GM18951 (cell line): ENCODE data around the gene IL17B.

ENCODE experiments used
- POLR2A ChIP-seq: IDR thresholded peaks from 4 replicates; pipeline ENCODE4 v1.6.1; 2011; ENCODE audit warnings: mild to moderate bottlenecking; ENCODE audit not compliant: insufficient read length, insufficient read depth; ENCODE audit errors: extremely low read depth
- in situ Hi-C: fragments of 300-500 bp; cut with MboI; formaldehyde crosslinking; loops from one replicate; pipeline ENCODE4 v1.12.0; 2022; ENCODE audit warnings: low sequenced_read_pairs, mixed read lengths, inconsistent platforms; ENCODE audit not compliant: unreplicated experiment

IL17B gene

GRCh38 chr5:149379177-149379761, at the start of gene IL17B:
IL17B (minus strand) TSS chr5:149379292; CDS start chr5:149379225, 67 bp downstream.
- in situ Hi-C loops: no loop called here
- TF ChIP-seq POLR2A: no peak

- in situ Hi-C loops: no loop called here
- no peak for TF ChIP-seq POLR2A
Observed at GRCh38 chr5:149428032-149428431, 48.9 kb upstream of the IL17B start.

GRCh38 chr5:149427374-149427773, 48.3 kb upstream of the IL17B start:
- in situ Hi-C loops: no loop called here
- TF ChIP-seq POLR2A: no peak

- in situ Hi-C loops: no loop called here
- TF ChIP-seq POLR2A: no peak
Observed at GRCh38 chr5:149426931-149427330, 47.8 kb upstream of the IL17B start.

GRCh38 chr5:149425729-149426128, 46.6 kb upstream of the IL17B start:
- in situ Hi-C loops: no loop called here
- no peak for TF ChIP-seq POLR2A

GRCh38 chr5:149424371-149425315, 45.6 kb upstream of the IL17B start:
- in situ Hi-C loops: no loop called here
- no peak for TF ChIP-seq POLR2A

- in situ Hi-C loops: no loop called here
- no peak for TF ChIP-seq POLR2A
Observed at GRCh38 chr5:149423794-149424268, 44.7 kb upstream of the IL17B start.

- TF ChIP-seq POLR2A: no peak
- in situ Hi-C loops: no loop called here
Observed at GRCh38 chr5:149423049-149423793, 44.1 kb upstream of the IL17B start.

- no peak for TF ChIP-seq POLR2A
- in situ Hi-C loops: no loop called here
Observed at GRCh38 chr5:149422366-149423048, 43.4 kb upstream of the IL17B start.

GRCh38 chr5:149421834-149422233, 42.7 kb upstream of the IL17B start:
- no peak for TF ChIP-seq POLR2A
- in situ Hi-C loops: no loop called here

- in situ Hi-C loops: no loop called here
- no peak for TF ChIP-seq POLR2A
Observed at GRCh38 chr5:149421372-149421685, 42.2 kb upstream of the IL17B start.

- TF ChIP-seq POLR2A: no peak
Observed at GRCh38 chr5:149420545-149421371, 41.7 kb upstream of the IL17B start.

More at GRCh38 chr5:149420545-149421371, 41.7 kb upstream of the IL17B start:
- in situ Hi-C loops: no loop called here
